ENCODE measurements around the gene GALNTL6.

DNA sequence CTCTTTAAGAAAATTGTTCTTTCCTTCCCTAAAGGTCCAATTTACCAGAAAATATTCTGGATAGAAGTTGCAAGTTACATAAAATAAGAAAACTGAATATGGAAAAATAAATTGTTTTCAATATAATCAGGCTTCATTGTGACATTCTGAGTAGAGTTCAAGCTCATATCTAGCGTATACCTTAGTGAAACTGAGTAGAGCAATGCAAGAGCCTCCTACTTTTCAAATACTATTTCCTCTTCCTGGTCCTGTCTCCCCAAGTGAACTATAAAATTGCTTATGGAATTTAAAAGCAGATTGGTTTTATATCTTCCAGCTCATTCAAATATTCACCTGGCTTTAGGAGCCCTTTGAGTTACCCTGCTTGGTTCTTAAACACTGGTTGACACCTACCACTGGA, 1166.1 kb downstream of the GALNTL6 start:
- TF ChIP-seq, protein P1, sequence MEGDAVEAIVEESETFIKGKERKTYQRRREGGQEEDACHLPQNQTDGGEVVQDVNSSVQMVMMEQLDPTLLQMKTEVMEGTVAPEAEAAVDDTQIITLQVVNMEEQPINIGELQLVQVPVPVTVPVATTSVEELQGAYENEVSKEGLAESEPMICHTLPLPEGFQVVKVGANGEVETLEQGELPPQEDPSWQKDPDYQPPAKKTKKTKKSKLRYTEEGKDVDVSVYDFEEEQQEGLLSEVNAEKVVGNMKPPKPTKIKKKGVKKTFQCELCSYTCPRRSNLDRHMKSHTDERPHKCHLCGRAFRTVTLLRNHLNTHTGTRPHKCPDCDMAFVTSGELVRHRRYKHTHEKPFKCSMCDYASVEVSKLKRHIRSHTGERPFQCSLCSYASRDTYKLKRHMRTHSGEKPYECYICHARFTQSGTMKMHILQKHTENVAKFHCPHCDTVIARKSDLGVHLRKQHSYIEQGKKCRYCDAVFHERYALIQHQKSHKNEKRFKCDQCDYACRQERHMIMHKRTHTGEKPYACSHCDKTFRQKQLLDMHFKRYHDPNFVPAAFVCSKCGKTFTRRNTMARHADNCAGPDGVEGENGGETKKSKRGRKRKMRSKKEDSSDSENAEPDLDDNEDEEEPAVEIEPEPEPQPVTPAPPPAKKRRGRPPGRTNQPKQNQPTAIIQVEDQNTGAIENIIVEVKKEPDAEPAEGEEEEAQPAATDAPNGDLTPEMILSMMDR (IDR thresholded peaks at IDR 0.05): no peak
- TF ChIP-seq POLR2A (IDR thresholded peaks at IDR 0.05): no peak

All from lower leg skin (tissue), 3 donors.